K562 (cell line): ENCODE results near the gene ZNF362. TPM values are rescaled to one million over a fixed set of nuclear protein-coding genes. Genes with fewer than 3 reads are reported as not detected.

ENCODE experiments used
- CBFA2T2 ChIP-seq: fragments of 450-650 bp; conservative IDR thresholded peaks from 2 replicates; pipeline ENCODE4 v1.6.1; 2017; ENCODE audit warnings: mild to moderate bottlenecking
- DMBX1 ChIP-seq: fragments of 250-450 bp; sonication (Bioruptor Pico); IDR thresholded peaks from 2 replicates; pipeline ENCODE4 v1.8.0; 2022; ENCODE audit warnings: inconsistent platforms, mild to moderate bottlenecking, moderate library complexity, borderline replicate concordance
- ETV1 ChIP-seq: fragments of 450-650 bp; conservative IDR thresholded peaks from 2 replicates; pipeline ENCODE4 v1.6.1; 2016; ENCODE audit warnings: missing genetic modification characterization, control low read depth, low read depth, missing compliant biosample characterization
- FOXA1 ChIP-seq: fragments of 450-650 bp; IDR thresholded peaks from 2 replicates; pipeline ENCODE4 v1.6.1; 2016; ENCODE audit warnings: mild to moderate bottlenecking, borderline replicate concordance
- GTF2E2 ChIP-seq: fragments of 200-800 bp; sonication (Bioruptor generic); IDR thresholded peaks from 2 replicates; pipeline ENCODE4 v1.6.1; 2016; ENCODE audit warnings: missing genetic modification characterization, missing compliant biosample characterization
- HDAC2 ChIP-seq: fragments of 450-650 bp; IDR thresholded peaks from 2 replicates; pipeline ENCODE4 v1.6.1; 2016; ENCODE audit warnings: mild to moderate bottlenecking
- HNRNPH1 ChIP-seq: fragments of 200-400 bp; formaldehyde crosslinking; optimal IDR thresholded peaks from 2 replicates; pipeline ENCODE3; 2017; ENCODE audit warnings: low read depth, mild to moderate bottlenecking, low read length, moderate library complexity
- KLF1 ChIP-seq: fragments of 450-650 bp; IDR thresholded peaks from 2 replicates; pipeline ENCODE4 v1.6.1; 2016; ENCODE audit warnings: missing genetic modification characterization, missing compliant biosample characterization
- MBD2 ChIP-seq: sonication (generic); IDR thresholded peaks from 2 replicates; pipeline ENCODE4 v1.6.1; 2016; ENCODE audit warnings: low read depth, borderline replicate concordance
- MCM3 ChIP-seq: fragments of 450-650 bp; IDR thresholded peaks from 2 replicates; pipeline ENCODE4 v1.6.1; 2016
- MED1 ChIP-seq: sonication (generic); formaldehyde crosslinking; IDR thresholded peaks from 2 replicates; pipeline ENCODE4 v1.8.1; 2023; ENCODE audit warnings: missing genetic modification reagents, borderline replicate concordance
- NFIC ChIP-seq: fragments of 450-650 bp; IDR thresholded peaks from 2 replicates; pipeline ENCODE4 v1.6.1; 2017; ENCODE audit warnings: mild to moderate bottlenecking, inconsistent platforms
- NFXL1 ChIP-seq: fragments of 450-650 bp; formaldehyde crosslinking; IDR thresholded peaks from 2 replicates; pipeline ENCODE4 v1.4.0; 2021; ENCODE audit warnings: mild to moderate bottlenecking
- NR0B1 ChIP-seq: fragments of 450-650 bp; IDR thresholded peaks from one replicate; pipeline ENCODE4 v1.6.1; 2018; ENCODE audit warnings: mild to moderate bottlenecking, moderate library complexity; ENCODE audit not compliant: partially characterized antibody
- NR4A1 ChIP-seq, 2 experiments: fragments of 250-450 bp in 1 of 2; fragments of 450-650 bp in 1 of 2; sonication (Bioruptor Pico) in 1 of 2; IDR thresholded peaks; 2 replicates each; pipeline versions ENCODE4 v1.4.0 to v1.6.1; 2016 to 2020; ENCODE audit warnings: mild to moderate bottlenecking in 2 of 2, missing compliant biosample characterization in 1 of 2, missing genetic modification characterization in 1 of 2, moderate library complexity in 1 of 2
- POLR2AphosphoS2 ChIP-seq: IDR thresholded peaks from 2 replicates; pipeline ENCODE4 v1.6.1; 2012; ENCODE audit warnings: low read length, improper control_type of control experiment
- PRPF4 ChIP-seq: fragments of 200-400 bp; formaldehyde crosslinking; IDR thresholded peaks from one replicate; pipeline ENCODE4 v1.6.1; 2017; ENCODE audit warnings: low read length, low read depth, mild to moderate bottlenecking; ENCODE audit not compliant: insufficient read depth, poor library complexity, severe bottlenecking
- PTTG1 ChIP-seq: fragments of 450-650 bp; IDR thresholded peaks from 2 replicates; pipeline ENCODE4 v1.6.1; 2016; ENCODE audit warnings: low read depth, mild to moderate bottlenecking, missing genetic modification characterization, missing compliant biosample characterization
- RBM34 ChIP-seq: fragments of 200-400 bp; formaldehyde crosslinking; IDR thresholded peaks from 2 replicates; pipeline ENCODE4 v1.6.1; 2018; ENCODE audit warnings: low read length, borderline replicate concordance; ENCODE audit not compliant: insufficient read depth
- SP2 ChIP-seq: IDR thresholded peaks from 2 replicates; pipeline ENCODE4 v1.6.1; 2011; ENCODE audit warnings: mild to moderate bottlenecking, low read depth, low read length, moderate library complexity; ENCODE audit not compliant: poor library complexity, severe bottlenecking; ENCODE audit errors: extremely low read depth
- TEAD1 ChIP-seq, 2 experiments: fragments of 450-650 bp in 1 of 2; sonication (generic) in 1 of 2; formaldehyde crosslinking; IDR thresholded peaks; 2 replicates each; pipeline versions ENCODE4 v1.4.0 to v1.8.0; 2020 to 2022; ENCODE audit warnings: mild to moderate bottlenecking in 2 of 2, missing genetic modification reagents in 1 of 2
- WHSC1 ChIP-seq: IDR thresholded peaks from one replicate; pipeline ENCODE4 v1.6.1; 2012; ENCODE audit warnings: low read length, control low read depth, inconsistent platforms
- ZBTB1 ChIP-seq: sonication (generic); formaldehyde crosslinking; IDR thresholded peaks from 2 replicates; pipeline ENCODE4 v1.8.1; 2023; ENCODE audit warnings: missing genetic modification reagents, low read depth, mild to moderate bottlenecking, borderline replicate concordance
- ZKSCAN1 ChIP-seq: fragments of 150-350 bp; IDR thresholded peaks from 2 replicates; pipeline ENCODE4 v1.6.1; 2016; ENCODE audit warnings: low read depth, low read length
- ZNF398 ChIP-seq: fragments of 250-450 bp; sonication (Bioruptor Pico); IDR thresholded peaks from 2 replicates; pipeline ENCODE4 v1.8.0; 2021; ENCODE audit warnings: moderate library complexity, mild to moderate bottlenecking, inconsistent platforms
- ZNF444 ChIP-seq: fragments of 250-450 bp; sonication (Bioruptor Pico); IDR thresholded peaks from 2 replicates; pipeline ENCODE4 v1.4.0; 2020; ENCODE audit warnings: mild to moderate bottlenecking, moderate library complexity
- ZNF766 ChIP-seq: fragments of 200-800 bp; sonication (Bioruptor generic); conservative IDR thresholded peaks from 2 replicates; pipeline ENCODE4 v1.6.1; 2016; ENCODE audit warnings: missing genetic modification characterization, missing compliant biosample characterization
- polyA plus RNA-seq, 8 experiments: library from polyadenylated mRNA; depleted of rRNA in 4 of 8; stranded (reverse) in 5 of 8; unstranded in 3 of 8; fragments of >200 nt; fragmentation: Nextera tagmentation in 2 of 8; fragmentation: Illumina TruSeq in 1 of 8; extraction: Ambion mirVana in 2 of 8; extraction: Trizol in 1 of 8; gene quantifications; 2 replicates each; pipeline versions ENCODE4 v1.2.1 to v1.2.3, GENCODE V29; 2011 to 2014; ENCODE audit warnings: inconsistent platforms in 1 of 8, missing spikeins in 1 of 8
- total RNA-seq, 7 experiments: library from RNA; depleted of rRNA in 6 of 7; stranded (reverse); fragments of >200 nt in 6 of 7; fragmentation: Illumina TruSeq in 2 of 7; extraction: Trizol in 2 of 7; gene quantifications; 2 replicates each; pipeline versions ENCODE4 v1.2.1 to v1.2.3, GENCODE V29; 2011 to 2021; ENCODE audit warnings: low replicate concordance in 1 of 7

The ZNF362 gene
- total and polyA plus RNA-seq, 9 of the 15 experiments (the other 6 are each of a cell fraction or from before 2014, with no cell fraction given) = 0.01 to 1.1 (median 0.35) TPM; not detected in 1

- TF ChIP-seq ZNF398 (CRISPR knock-in tag) (no peak), NFXL1 (CRISPR knock-in tag) (no peak), TEAD1 (CRISPR knock-in tag; IDR thresholded peaks at IDR 0.05) (peak in 1 of 2 experiments; percentile 22; a peak in 1 of 4 replicates), MBD2 (peak; percentile 70; the same call in 1 of the 2 replicates), DMBX1 (CRISPR knock-in tag) (peak; percentile 69), MCM3 (no peak), ZBTB1 (CRISPR knock-in tag) (peak; percentile 74; the same call in 1 of the 2 replicates), NR4A1 (CRISPR knock-in tag; IDR thresholded peaks at IDR 0.05) (no peak), NR4A1 (tag; IDR thresholded peaks at IDR 0.05) (0 out of 2 replicates have a peak, but pooled peaks have one; percentile 49), PRPF4 (no peak), ZKSCAN1 (no peak; the same call in 1 of the 2 replicates), ZNF766 (CRISPR knock-in tag) (peak; percentile 82), ETV1 (tag) (peak; percentile 70), NR0B1 (no peak), KLF1 (tag) (peak; percentile 39; the same call in 1 of the 2 replicates), GTF2E2 (tag) (no peak), PTTG1 (tag) (no peak), SP2 (no peak), ZNF444 (CRISPR knock-in tag) (no peak), HDAC2 (peak; percentile 81), MED1 (CRISPR knock-in tag) (no peak), WHSC1 (no peak), FOXA1 (no peak), CBFA2T2 (no peak), POLR2AphosphoS2 (no peak), RBM34 (no peak), NFIC (peak; percentile 89), HNRNPH1 (no peak)
Measured at GRCh38 chr1:33349778-33350610, 93.7 kb downstream of the ZNF362 start (continued).
